ENCODE results near the gene PKDREJ.

PKDREJ gene

GRCh38 chr22:46239261-46240048 is 23.7 kb downstream of the PKDREJ start:
- DNase-seq (ENCODE audit: low read depth), result no peak

- DNase-seq (ENCODE audit: low read depth), result no peak
These were observed 24.6 kb downstream of the PKDREJ start for GRCh38 chr22:46238541-46238940.

GRCh38 chr22:46237453-46238124 is 25.6 kb downstream of the PKDREJ start:
- no peak for DNase-seq (ENCODE audit: low read depth)

- DNase-seq (ENCODE audit: low read depth), result no peak
These were observed 28.2 kb downstream of the PKDREJ start for GRCh38 chr22:46234969-46235368.

- no peak for DNase-seq (ENCODE audit: low read depth)
These were observed 29.9 kb downstream of the PKDREJ start for GRCh38 chr22:46233231-46233630.

- DNase-seq (ENCODE audit: low read depth), result no peak
These were observed 32.8 kb downstream of the PKDREJ start for GRCh38 chr22:46230262-46230901.

- DNase-seq (ENCODE audit: low read depth), result no peak
These were observed 33.4 kb downstream of the PKDREJ start for GRCh38 chr22:46229701-46230100.

GRCh38 chr22:46226577-46226976 is 36.6 kb downstream of the PKDREJ start:
- no peak for DNase-seq (ENCODE audit: low read depth)

GRCh38 chr22:46225631-46226030 is 37.5 kb downstream of the PKDREJ start:
- DNase-seq (ENCODE audit: low read depth), result no peak

GRCh38 chr22:46224898-46225290 is 38.2 kb downstream of the PKDREJ start:
- DNase-seq (ENCODE audit: low read depth), result no peak

GRCh38 chr22:46224044-46224897 is 38.9 kb downstream of the PKDREJ start:
- DNase-seq (ENCODE audit: low read depth), result no peak

- no peak for DNase-seq (ENCODE audit: low read depth)
These were observed 42.2 kb downstream of the PKDREJ start for GRCh38 chr22:46220921-46221320.

- no peak for DNase-seq (ENCODE audit: low read depth)
These were observed 43.5 kb downstream of the PKDREJ start for GRCh38 chr22:46219636-46220035.

- DNase-seq (ENCODE audit: low read depth), result no peak
These were observed 48.5 kb downstream of the PKDREJ start for GRCh38 chr22:46214616-46215015.

GRCh38 chr22:46214149-46214548 is 49.0 kb downstream of the PKDREJ start:
- DNase-seq (ENCODE audit: low read depth), result no peak

GRCh38 chr22:46213052-46213451 is 50.1 kb downstream of the PKDREJ start:
- no peak for DNase-seq (ENCODE audit: low read depth)

GRCh38 chr22:46212195-46212594 is 50.9 kb downstream of the PKDREJ start:
- no peak for DNase-seq (ENCODE audit: low read depth)

- DNase-seq (ENCODE audit: low read depth), result no peak
These were observed 53.9 kb downstream of the PKDREJ start for GRCh38 chr22:46209262-46209661.

All from stimulated activated CD8-positive, alpha-beta memory T cell treated with anti-CD3 and anti-CD28 coated beads, Interleukin-4, amount 100 ng/mL, for 24 hours (primary cell).